Astrocyte (in vitro differentiated cells and primary cell): ENCODE results near the gene ZBTB16. TPM values are rescaled to one million over a fixed set of nuclear protein-coding genes. Genes with fewer than 3 reads are reported as not detected.

Source experiments
- DNase-seq: peaks from one replicate; pipeline ENCODE4 v3.0.0-alpha.2; 2010; ENCODE audit warnings: low read depth
- FAIRE-seq: peaks from 2 replicates; lab custom pipeline; 2011; peaks lifted over from hg19 to GRCh38; lab: Jason Lieb, UNC
- H2AFZ ChIP-seq: 2 replicates; pipeline ENCODE4 v1.6.0; 2012; ENCODE audit warnings: low read depth, low read length, inconsistent platforms
- H3K27ac ChIP-seq: 2 replicates; pipeline ENCODE4 v1.5.1; 2011; ENCODE audit warnings: low read depth, low read length, inconsistent platforms
- H3K27me3 ChIP-seq: 2 replicates; pipeline ENCODE4 v1.6.0; 2011; ENCODE audit warnings: low read length, inconsistent platforms; ENCODE audit not compliant: insufficient read depth
- H3K36me3 ChIP-seq: 2 replicates; pipeline ENCODE4 v1.5.1; 2011; ENCODE audit warnings: low read length, inconsistent platforms; ENCODE audit not compliant: insufficient read depth
- H3K4me1 ChIP-seq: 2 replicates; pipeline ENCODE4 v1.5.1; 2011; ENCODE audit warnings: low read length, inconsistent platforms; ENCODE audit not compliant: insufficient read depth
- H3K4me2 ChIP-seq: 2 replicates; pipeline ENCODE4 v1.6.0; 2012; ENCODE audit warnings: low read length, inconsistent platforms
- H3K4me3 ChIP-seq: 2 replicates; pipeline ENCODE4 v1.5.1; 2011; ENCODE audit warnings: low read depth, mild to moderate bottlenecking, low read length, inconsistent platforms; ENCODE audit not compliant: insufficient read depth
- H3K79me2 ChIP-seq: 2 replicates; pipeline ENCODE4 v1.6.0; 2012; ENCODE audit warnings: mild to moderate bottlenecking, low read length, inconsistent platforms; ENCODE audit not compliant: insufficient read depth
- H3K9ac ChIP-seq: 2 replicates; pipeline ENCODE4 v1.6.0; 2012; ENCODE audit warnings: mild to moderate bottlenecking, low read length, inconsistent platforms
- H3K9me3 ChIP-seq: 2 replicates; pipeline ENCODE4 v1.5.1; 2012; ENCODE audit warnings: low read depth, mild to moderate bottlenecking, low read length, inconsistent platforms; ENCODE audit not compliant: insufficient read depth
- H4K20me1 ChIP-seq: 2 replicates; pipeline ENCODE4 v1.6.0; 2012; ENCODE audit warnings: low read length, inconsistent platforms; ENCODE audit not compliant: insufficient read depth
- H3K27ac Mint-ChIP-seq: one replicate; pipeline ENCODE4 v1.8.0; 2021; ENCODE audit warnings: mild to moderate bottlenecking, mixed read lengths; ENCODE audit not compliant: unreplicated experiment
- H3K27me3 Mint-ChIP-seq: one replicate; pipeline ENCODE4 v1.8.0; 2021; ENCODE audit warnings: low read depth, mixed read lengths; ENCODE audit not compliant: unreplicated experiment
- H3K36me3 Mint-ChIP-seq: one replicate; pipeline ENCODE4 v1.8.0; 2021; ENCODE audit warnings: low read depth, mixed read lengths; ENCODE audit not compliant: unreplicated experiment
- H3K4me1 Mint-ChIP-seq: one replicate; pipeline ENCODE4 v1.8.0; 2021; ENCODE audit warnings: low read depth, mixed read lengths; ENCODE audit not compliant: unreplicated experiment
- H3K4me3 Mint-ChIP-seq: one replicate; pipeline ENCODE4 v1.8.0; 2021; ENCODE audit warnings: mild to moderate bottlenecking, moderate library complexity, mixed read lengths; ENCODE audit not compliant: unreplicated experiment
- H3K9me3 Mint-ChIP-seq: one replicate; pipeline ENCODE4 v1.8.0; 2021; ENCODE audit warnings: mild to moderate bottlenecking, mixed read lengths; ENCODE audit not compliant: unreplicated experiment
- EZH2 ChIP-seq: IDR thresholded peaks from 2 replicates; pipeline ENCODE4 v1.6.1; 2012; ENCODE audit warnings: mild to moderate bottlenecking, low read length, inconsistent platforms; ENCODE audit not compliant: insufficient read depth
- total RNA-seq: library from RNA; stranded (reverse); gene quantifications from 2 replicates; pipeline ENCODE4 v1.2.1, GENCODE V29; 2021
- TF ChIP-seq, protein P1 (sequence below): IDR thresholded peaks from 2 replicates; pipeline ENCODE4 v1.5.1; 2011; ENCODE audit warnings: low read depth, mild to moderate bottlenecking, inconsistent platforms, low read length, moderate library complexity; ENCODE audit not compliant: insufficient read depth

ZBTB16 gene
- total RNA-seq, 1 donor from 2014 or later: 0.50 TPM

DNA sequence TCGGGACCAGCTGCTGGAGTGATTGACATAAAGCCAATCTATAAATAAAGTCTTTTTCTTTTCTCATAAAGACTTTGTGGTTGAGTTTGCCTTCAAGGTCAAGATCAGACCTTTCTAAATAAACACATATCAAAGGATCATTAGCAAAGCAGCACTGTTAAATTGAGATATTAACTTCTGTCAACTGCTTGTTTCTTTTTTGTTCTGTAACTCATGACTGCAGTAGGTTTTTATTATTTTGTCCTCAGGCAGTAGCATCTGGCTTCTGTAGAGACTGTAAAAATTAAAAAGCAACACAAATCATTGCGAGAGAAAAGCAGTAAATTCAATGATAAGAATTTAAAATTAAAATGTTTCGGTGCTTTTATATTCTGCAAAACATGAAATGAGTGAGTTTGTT is 159.0 kb downstream of the ZBTB16 start:
- Histone ChIP-seq H2AFZ (no peak overlapping the region), H4K20me1 (no peaks in the 10 kb centered on the region), H3K9ac (no peak overlapping the region), H3K4me3 (no peak overlapping the region), H3K9me3 (no peaks in the 10 kb centered on the region), H3K36me3 (no peaks in the 10 kb centered on the region), H3K4me1 (no peaks in the 10 kb centered on the region), H3K79me2 (no peaks in the 10 kb centered on the region), H3K4me2 (no peak overlapping the region), H3K27me3 (peaks cover 7% of the 10 kb centered on the region), H3K27ac (no peak overlapping the region)
- no peak for TF ChIP-seq EZH2
- TF ChIP-seq, protein P1, sequence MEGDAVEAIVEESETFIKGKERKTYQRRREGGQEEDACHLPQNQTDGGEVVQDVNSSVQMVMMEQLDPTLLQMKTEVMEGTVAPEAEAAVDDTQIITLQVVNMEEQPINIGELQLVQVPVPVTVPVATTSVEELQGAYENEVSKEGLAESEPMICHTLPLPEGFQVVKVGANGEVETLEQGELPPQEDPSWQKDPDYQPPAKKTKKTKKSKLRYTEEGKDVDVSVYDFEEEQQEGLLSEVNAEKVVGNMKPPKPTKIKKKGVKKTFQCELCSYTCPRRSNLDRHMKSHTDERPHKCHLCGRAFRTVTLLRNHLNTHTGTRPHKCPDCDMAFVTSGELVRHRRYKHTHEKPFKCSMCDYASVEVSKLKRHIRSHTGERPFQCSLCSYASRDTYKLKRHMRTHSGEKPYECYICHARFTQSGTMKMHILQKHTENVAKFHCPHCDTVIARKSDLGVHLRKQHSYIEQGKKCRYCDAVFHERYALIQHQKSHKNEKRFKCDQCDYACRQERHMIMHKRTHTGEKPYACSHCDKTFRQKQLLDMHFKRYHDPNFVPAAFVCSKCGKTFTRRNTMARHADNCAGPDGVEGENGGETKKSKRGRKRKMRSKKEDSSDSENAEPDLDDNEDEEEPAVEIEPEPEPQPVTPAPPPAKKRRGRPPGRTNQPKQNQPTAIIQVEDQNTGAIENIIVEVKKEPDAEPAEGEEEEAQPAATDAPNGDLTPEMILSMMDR: no peak
- Mint-ChIP-seq H3K9me3 (peaks cover 7% of the 10 kb centered on the region), H3K27me3 (peaks cover 13% of the 10 kb centered on the region), H3K4me1 (peaks cover 14% of the 10 kb centered on the region), H3K36me3 (no peaks in the 10 kb centered on the region), H3K4me3 (no peak overlapping the region), H3K27ac (no peak overlapping the region)
- FAIRE-seq: no peak
- no peak for DNase-seq

DNA sequence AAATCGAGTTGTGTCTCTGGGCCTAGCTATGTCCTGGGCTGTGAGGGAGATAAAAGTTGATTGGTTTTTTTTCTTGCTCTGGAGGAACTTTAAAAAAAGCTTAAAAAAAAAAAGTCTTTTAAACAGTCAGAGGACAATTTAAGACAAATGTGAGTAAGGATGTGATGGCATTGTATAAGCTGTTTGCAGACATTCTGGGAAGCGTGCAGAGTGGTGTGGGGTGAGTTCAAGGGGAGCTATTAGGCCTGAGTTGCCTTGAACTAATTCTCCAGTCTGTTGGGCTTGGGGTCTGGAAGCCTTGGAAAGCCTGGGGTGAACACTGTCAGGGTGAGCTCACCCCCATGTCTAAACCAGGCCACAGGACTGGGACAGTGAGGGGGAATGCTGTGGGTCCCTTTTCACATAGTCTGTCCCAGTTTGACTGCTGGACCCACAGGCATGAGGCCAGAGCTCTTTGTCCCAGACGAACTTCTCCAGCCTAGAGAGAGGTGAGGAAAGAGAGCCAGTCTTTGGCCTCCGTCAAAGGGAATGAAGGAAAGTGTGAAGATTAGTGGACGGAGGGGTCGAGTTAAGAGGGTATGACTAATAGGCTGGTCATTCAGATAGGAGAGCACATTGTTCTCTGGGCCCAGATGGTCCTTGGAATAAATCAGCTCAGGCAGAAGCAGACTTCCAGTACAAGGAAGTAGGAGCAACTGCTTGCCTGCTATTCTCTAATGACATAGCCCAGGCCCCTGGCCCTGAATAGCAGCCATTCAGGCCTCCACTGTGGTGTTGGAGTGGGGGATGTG is 160.2 kb downstream of the ZBTB16 start:
- H3K27ac Mint-ChIP-seq: peak overlapping the region; percentile 71
- no peaks in the 10 kb centered on the region for H3K79me2 ChIP-seq
- no peak overlapping the region for H3K27ac ChIP-seq
- H3K36me3 Mint-ChIP-seq: no peaks in the 10 kb centered on the region
- H3K27me3 Mint-ChIP-seq: peaks cover 17% of the 10 kb centered on the region
- FAIRE-seq (no peak), DNase-seq (peak; percentile 55)
- peak overlapping the region; percentile 34 for H3K4me3 Mint-ChIP-seq
- TF ChIP-seq EZH2: no peak
- TF ChIP-seq, protein P1: no peak
- H3K4me2 ChIP-seq: no peak overlapping the region
- no peaks in the 10 kb centered on the region for H3K36me3 ChIP-seq
- H3K9ac ChIP-seq: no peak overlapping the region
- H3K27me3 ChIP-seq: peaks cover 9% of the 10 kb centered on the region
- no peaks in the 10 kb centered on the region for H4K20me1 ChIP-seq
- no peak overlapping the region for H2AFZ ChIP-seq
- no peaks in the 10 kb centered on the region for H3K4me1 ChIP-seq
- peaks cover 14% of the 10 kb centered on the region for H3K4me1 Mint-ChIP-seq
- H3K4me3 ChIP-seq: no peak overlapping the region
- H3K9me3 ChIP-seq: no peaks in the 10 kb centered on the region
- H3K9me3 Mint-ChIP-seq: peaks cover 9% of the 10 kb centered on the region

DNA sequence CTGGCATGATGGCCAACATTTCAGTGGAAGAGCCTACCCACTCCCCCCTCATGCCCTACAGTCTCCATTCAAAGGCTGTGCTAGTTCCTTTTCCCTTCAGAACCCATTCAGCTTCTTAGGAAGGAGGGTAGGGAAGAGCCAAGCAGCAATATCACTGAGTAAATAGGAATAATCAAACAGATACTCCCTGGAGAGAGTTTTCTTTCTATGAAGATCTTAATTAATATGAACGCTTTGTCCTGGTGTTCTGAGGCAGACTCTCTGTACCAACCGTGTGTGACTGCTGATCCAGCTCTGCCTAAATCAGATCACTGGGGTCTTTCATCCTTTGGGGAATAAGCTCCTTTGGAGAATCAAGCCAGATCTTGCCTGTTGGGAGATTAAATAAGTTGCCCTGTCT is 161.5 kb downstream of the ZBTB16 start:
- H3K27me3 ChIP-seq: peaks cover 7% of the 10 kb centered on the region
- peaks cover 14% of the 10 kb centered on the region for H3K4me1 Mint-ChIP-seq
- no peaks in the 10 kb centered on the region for H3K36me3 Mint-ChIP-seq
- no peak overlapping the region for H3K27ac Mint-ChIP-seq
- H3K4me3 ChIP-seq: no peak overlapping the region
- no peaks in the 10 kb centered on the region for H3K4me1 ChIP-seq
- TF ChIP-seq, protein P1: no peak
- TF ChIP-seq EZH2: no peak
- no peak overlapping the region for H3K27ac ChIP-seq
- no peaks in the 10 kb centered on the region for H4K20me1 ChIP-seq
- H2AFZ ChIP-seq: no peak overlapping the region
- no peak overlapping the region for H3K4me2 ChIP-seq
- no peak overlapping the region for H3K4me3 Mint-ChIP-seq
- peaks cover 11% of the 10 kb centered on the region for H3K27me3 Mint-ChIP-seq
- no peaks in the 10 kb centered on the region for H3K36me3 ChIP-seq
- H3K9ac ChIP-seq: no peak overlapping the region
- H3K9me3 Mint-ChIP-seq: peaks cover 9% of the 10 kb centered on the region
- H3K9me3 ChIP-seq: no peaks in the 10 kb centered on the region
- no peaks in the 10 kb centered on the region for H3K79me2 ChIP-seq
- FAIRE-seq: no peak
- no peak for DNase-seq
